ENCODE results near the gene NBPF9.
"Not testable (repeated sequence)": the region's sequence is repeated elsewhere in the genome, so short reads cannot be mapped to it uniquely, and the experiment has no call there.

Gene NBPF9

DNA sequence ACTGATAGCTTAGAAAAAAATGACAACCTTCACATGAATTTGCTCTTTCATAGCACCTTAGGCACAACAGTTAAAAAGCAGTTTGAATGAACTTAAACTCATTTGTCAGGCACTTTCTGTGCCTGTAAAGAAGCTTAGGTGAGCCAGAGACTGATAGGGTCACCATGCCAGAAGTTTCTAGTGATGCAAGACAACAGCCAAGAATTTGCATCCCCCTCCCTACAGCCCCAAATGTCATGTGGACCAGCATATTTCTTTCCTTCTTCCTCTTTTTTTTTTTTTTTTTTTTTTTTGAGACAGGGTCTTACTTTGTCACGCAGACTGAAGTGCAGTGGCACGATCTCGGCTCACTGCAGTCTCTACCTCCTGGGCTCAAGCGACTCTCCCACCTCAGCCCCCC, 89.8 kb downstream of the NBPF9 start:
- DNase-seq = not testable (repeated sequence)

DNA sequence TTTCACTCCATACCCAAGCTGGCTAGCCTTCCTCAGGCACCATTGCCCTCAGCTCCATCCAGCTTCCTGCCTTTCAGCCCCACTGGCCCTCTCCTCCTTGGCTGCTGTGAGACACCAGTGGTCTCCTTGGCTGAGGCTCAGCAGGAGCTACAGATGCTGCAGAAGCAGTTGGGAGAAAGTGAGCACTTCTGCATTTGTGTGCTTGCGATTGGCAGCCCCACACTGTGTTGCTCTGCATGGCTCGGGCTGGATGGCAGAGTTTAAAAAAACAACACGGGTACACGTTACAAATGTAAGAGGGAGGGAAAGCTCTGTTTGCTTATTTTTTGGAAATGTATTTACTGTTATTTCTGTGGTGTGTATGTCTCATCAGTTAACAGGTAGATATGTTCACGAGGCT, 90.8 kb downstream of the NBPF9 start:
- not testable (repeated sequence) for DNase-seq

- DNase-seq = not testable (repeated sequence)
Observed at GRCh38 chr1:149009761-149010160, 93.6 kb downstream of the NBPF9 start.

- not testable (repeated sequence) for DNase-seq
Observed at GRCh38 chr1:149008769-149009168, 94.6 kb downstream of the NBPF9 start.

DNA sequence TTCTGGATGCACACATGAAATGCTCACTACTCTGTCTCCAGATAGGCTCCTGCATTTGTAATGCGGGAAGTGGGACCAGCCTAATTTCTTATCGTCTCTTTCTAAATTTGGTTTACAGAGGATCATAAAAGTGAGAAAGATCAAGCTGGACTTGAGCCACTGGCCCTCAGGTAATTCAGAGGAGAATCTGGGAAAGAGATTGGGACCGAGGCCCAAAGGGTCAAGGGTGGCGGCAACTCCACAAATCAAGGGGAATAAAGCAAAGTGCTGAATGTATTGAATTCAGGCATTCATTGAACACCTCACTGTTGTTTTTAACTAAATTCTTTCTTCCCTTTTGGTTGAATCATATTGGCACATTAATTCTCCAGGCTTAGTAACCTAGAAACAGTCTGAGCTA, 95.0 kb downstream of the NBPF9 start:
- not testable (repeated sequence) for DNase-seq
